ENCODE data around the gene RNF14.
"Not testable (repeated sequence)": the region's sequence is repeated elsewhere in the genome, so short reads cannot be mapped to it uniquely, and the experiment has no call there.

DNA sequence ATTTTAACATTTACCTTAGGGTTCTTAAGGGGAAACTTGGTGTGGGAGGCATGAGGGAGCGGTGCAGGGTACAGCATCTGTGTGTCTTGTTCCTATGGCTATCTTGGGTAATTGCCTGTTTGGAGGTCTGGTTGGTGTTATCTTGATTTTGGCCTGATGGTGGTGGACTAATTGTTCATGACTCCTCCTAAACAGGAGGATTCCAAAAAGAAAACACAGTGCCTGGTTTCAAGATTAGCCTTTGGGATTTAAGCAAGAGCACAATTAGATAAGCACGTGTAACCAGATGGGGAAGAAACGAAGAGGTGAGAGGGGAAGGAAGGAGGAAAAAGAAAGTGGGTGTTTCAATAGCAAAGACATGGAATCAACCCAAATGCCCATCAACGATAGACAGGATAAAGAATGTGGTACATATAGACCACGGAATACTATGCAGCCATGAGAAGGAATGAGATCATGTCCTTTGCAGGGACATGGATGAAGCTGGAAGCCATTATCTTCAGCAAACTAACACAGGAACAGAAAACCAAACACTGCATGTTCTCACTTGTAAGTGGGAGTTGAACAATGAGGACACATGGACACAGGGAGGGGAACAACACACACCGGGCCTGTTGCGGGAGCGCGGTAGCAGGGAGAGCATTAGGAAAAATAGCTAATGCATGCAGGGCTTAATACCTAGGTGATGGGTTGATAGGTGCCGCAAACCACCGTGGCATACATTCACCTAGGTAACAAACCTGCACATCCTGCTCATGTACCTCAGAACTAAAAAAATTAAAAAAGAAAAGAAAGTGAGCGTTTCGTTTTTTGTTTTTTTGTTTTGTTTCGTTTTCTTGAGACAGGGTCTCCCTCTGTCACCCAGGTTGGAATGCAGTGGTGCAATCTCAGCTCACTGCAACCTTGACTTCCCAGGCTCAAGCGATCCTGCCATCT, 65.0 kb downstream of the RNF14 start:
- TF ChIP-seq, protein P1, sequence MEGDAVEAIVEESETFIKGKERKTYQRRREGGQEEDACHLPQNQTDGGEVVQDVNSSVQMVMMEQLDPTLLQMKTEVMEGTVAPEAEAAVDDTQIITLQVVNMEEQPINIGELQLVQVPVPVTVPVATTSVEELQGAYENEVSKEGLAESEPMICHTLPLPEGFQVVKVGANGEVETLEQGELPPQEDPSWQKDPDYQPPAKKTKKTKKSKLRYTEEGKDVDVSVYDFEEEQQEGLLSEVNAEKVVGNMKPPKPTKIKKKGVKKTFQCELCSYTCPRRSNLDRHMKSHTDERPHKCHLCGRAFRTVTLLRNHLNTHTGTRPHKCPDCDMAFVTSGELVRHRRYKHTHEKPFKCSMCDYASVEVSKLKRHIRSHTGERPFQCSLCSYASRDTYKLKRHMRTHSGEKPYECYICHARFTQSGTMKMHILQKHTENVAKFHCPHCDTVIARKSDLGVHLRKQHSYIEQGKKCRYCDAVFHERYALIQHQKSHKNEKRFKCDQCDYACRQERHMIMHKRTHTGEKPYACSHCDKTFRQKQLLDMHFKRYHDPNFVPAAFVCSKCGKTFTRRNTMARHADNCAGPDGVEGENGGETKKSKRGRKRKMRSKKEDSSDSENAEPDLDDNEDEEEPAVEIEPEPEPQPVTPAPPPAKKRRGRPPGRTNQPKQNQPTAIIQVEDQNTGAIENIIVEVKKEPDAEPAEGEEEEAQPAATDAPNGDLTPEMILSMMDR (IDR thresholded peaks at IDR 0.05): not testable (repeated sequence)
- TF ChIP-seq POLR2A (IDR thresholded peaks at IDR 0.05); POLR2AphosphoS5 (IDR thresholded peaks at IDR 0.05; ENCODE audit: insufficient read depth in 1 of 2, low read depth in 1 of 2): not testable (repeated sequence)
